ENCODE measurements around the gene FAM170B.
A peak's percentile ranks its signal among the peaks of the same experiment; 100 is the strongest.

FAM170B gene

DNA sequence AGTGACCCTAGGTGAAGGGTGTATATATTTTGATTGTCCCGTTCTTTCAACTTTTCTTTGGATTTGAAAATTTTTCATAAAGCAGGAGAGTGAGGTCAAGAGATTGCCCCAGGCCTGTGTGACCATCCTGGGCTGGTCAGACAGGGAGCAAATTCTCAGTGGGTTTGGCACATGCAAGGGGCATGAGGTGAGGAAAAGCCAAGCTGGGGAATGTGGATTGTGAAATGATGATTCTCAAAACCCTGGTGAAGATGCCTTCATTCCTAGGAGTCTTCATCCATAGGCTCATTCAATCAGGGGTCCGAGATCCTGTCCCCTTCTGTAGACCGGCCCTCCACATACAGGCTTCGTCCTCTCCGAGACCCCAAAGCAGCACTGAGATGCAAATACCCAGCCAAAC is 27.0 kb upstream of the FAM170B start:
- no peak overlapping the region for H3K4me3 ChIP-seq (ENCODE audit: control insufficient read depth, low read depth, low read length)
- no peak for DNase-seq (ENCODE audit: low read depth)
- TF ChIP-seq, protein P1, sequence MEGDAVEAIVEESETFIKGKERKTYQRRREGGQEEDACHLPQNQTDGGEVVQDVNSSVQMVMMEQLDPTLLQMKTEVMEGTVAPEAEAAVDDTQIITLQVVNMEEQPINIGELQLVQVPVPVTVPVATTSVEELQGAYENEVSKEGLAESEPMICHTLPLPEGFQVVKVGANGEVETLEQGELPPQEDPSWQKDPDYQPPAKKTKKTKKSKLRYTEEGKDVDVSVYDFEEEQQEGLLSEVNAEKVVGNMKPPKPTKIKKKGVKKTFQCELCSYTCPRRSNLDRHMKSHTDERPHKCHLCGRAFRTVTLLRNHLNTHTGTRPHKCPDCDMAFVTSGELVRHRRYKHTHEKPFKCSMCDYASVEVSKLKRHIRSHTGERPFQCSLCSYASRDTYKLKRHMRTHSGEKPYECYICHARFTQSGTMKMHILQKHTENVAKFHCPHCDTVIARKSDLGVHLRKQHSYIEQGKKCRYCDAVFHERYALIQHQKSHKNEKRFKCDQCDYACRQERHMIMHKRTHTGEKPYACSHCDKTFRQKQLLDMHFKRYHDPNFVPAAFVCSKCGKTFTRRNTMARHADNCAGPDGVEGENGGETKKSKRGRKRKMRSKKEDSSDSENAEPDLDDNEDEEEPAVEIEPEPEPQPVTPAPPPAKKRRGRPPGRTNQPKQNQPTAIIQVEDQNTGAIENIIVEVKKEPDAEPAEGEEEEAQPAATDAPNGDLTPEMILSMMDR (conservative IDR thresholded peaks at IDR 0.05; ENCODE audit: control insufficient read depth, insufficient read depth, low read depth, low read length), result no peak

DNA sequence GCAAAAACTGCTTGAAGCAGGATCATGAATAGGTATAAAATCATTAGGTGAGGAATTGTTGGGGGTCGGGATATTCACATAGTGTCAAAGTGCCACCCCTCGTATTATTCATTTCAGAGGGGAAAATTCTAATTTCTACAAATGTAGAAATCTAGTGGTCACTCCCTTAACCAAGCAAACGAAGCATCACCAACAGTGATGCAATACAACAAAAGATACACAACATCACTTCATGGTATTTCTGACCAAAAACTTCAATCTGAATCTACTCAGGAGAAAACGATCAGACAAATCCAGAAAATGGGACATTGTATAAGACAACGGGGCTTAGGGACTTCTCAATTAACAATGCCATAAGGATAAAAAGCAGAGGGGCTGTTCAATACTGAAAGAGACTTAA is 26.3 kb upstream of the FAM170B start:
- no peak for DNase-seq (ENCODE audit: low read depth)
- TF ChIP-seq, protein P1 (conservative IDR thresholded peaks at IDR 0.05; ENCODE audit: control insufficient read depth, insufficient read depth, low read depth, low read length), result no peak
- no peak overlapping the region for H3K4me3 ChIP-seq (ENCODE audit: control insufficient read depth, low read depth, low read length)

DNA sequence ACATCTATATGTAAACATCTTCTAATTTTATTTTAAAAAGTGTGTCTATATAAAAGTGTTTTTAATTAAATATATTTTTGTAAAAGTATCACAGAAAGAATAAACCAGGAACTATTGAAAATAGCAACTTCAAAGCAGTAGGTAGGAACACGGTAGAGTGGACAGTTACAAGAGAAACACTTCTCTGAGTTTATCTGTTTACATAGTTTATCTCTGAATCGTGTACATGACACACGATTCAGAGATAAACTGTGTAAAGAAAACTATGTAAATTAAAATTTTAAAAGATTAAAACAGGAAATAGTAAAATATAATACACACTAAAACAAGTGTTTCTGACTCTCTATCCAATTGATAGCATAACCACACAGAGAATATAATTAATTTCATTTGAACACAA is 25.1 kb upstream of the FAM170B start:
- DNase-seq (ENCODE audit: low read depth), result no peak
- TF ChIP-seq, protein P1 (conservative IDR thresholded peaks at IDR 0.05; ENCODE audit: control insufficient read depth, insufficient read depth, low read depth, low read length), result no peak

DNA sequence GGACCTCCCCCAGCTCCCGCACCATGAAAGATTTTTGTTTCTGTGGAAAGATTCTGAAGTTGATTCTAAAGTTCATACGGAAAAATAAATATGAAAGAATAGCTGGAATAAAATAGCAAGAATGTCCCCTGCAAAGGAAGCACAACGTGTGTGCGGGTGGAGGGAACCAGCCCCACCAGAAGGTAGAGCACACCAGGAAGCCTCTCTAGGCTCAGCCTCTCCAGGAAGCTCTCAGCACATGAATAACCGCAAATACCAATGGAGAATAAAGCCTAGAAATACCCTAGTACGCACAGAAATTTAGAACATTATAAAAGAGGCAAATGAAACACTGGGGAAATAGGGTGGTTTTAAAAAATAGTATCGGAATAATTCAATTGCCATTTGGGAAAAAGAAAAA is 24.6 kb upstream of the FAM170B start:
- DNase-seq (ENCODE audit: low read depth), result no peak
- TF ChIP-seq, protein P1 (conservative IDR thresholded peaks at IDR 0.05; ENCODE audit: control insufficient read depth, insufficient read depth, low read depth, low read length), result no peak
- H3K4me3 ChIP-seq (ENCODE audit: control insufficient read depth, low read depth, low read length), result no peak overlapping the region

More for the DNA sequence above, 25.1 kb upstream of the FAM170B start:
- no peak overlapping the region for H3K4me3 ChIP-seq (ENCODE audit: control insufficient read depth, low read depth, low read length)

DNA sequence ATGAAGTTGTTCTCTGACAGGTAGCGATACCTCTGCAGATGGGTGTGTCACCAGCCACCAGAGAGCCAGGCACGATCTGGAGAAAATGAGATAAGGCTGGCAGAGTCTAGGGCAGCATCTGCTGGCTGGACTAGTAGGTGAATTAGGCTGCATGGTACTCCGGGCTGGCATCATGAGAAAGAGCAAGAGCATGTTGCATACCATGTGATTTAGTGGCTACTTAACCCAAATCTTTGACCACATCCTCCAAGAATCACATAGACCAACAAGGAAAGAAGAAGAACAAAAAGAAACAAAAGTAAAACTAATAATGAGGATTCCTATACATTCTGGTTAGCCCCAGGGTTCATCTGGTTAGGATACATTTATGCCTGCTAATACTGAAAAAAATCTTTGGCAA is 23.4 kb upstream of the FAM170B start:
- no peak for DNase-seq (ENCODE audit: low read depth)
- no peak overlapping the region for H3K4me3 ChIP-seq (ENCODE audit: control insufficient read depth, low read depth, low read length)
- TF ChIP-seq, protein P1 (conservative IDR thresholded peaks at IDR 0.05; ENCODE audit: control insufficient read depth, insufficient read depth, low read depth, low read length), result no peak

DNA sequence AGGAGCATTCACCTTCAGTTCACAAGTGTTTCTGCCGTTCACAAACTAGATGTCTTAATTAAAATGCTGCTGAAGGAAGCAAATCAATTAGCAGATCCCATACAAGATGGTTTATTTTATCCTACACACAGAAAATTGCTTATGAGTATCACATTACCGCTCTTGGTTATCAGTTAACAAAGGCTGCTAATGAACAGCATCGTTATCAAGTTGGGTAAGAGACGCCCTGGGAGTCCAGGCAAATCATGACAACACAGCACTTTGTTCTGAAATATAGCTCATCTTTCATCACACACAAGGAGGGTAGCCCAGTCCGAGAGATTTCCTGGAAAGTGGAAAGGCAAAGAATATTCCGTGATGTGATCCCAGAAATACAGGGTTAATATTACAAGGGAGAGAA is 20.8 kb upstream of the FAM170B start:
- DNase-seq (ENCODE audit: low read depth), result no peak
- TF ChIP-seq, protein P1 (conservative IDR thresholded peaks at IDR 0.05; ENCODE audit: control insufficient read depth, insufficient read depth, low read depth, low read length), result no peak
- H3K4me3 ChIP-seq (ENCODE audit: control insufficient read depth, low read depth, low read length), result no peak overlapping the region

DNA sequence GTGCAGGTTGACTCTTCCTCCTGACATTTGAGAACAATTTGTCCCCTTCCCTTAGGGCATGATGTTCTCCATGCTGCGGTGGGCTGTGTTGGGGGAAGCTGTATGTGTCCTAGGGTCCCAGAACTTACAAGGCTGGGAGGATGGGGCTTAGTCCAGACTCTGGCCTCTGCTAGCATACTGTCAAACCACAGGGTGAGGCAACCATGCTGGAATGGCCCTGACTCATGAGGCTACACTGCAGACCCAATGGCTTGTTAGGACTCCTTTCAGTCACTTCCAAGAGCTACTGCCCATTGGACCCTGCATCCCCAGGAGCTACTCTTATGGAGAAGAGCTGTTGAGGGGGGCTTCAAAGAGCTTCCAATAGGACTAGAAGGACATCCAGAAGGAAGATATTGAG is 20.1 kb upstream of the FAM170B start:
- peak; percentile 74 for DNase-seq (ENCODE audit: low read depth)
- no peak overlapping the region for H3K4me3 ChIP-seq (ENCODE audit: control insufficient read depth, low read depth, low read length)
- TF ChIP-seq, protein P1 (conservative IDR thresholded peaks at IDR 0.05; ENCODE audit: control insufficient read depth, insufficient read depth, low read depth, low read length), result no peak
